LoVo (cell line): ENCODE data around the gene MAP7.
"Not testable (repeated sequence)": the region's sequence is repeated elsewhere in the genome, so short reads cannot be mapped to it uniquely, and the experiment has no call there.

Experiments
- DNase-seq: peaks from one replicate; pipeline ENCODE4 v3.0.0-alpha.2; 2016; ENCODE audit warnings: low spot score

Gene MAP7

GRCh38 chr6:136337121-136337520, 213.1 kb downstream of the MAP7 start:
- no peak for DNase-seq

- DNase-seq, result no peak
Observed at GRCh38 chr6:136335736-136336363, 214.4 kb downstream of the MAP7 start.

- DNase-seq, result no peak
Observed at GRCh38 chr6:136334853-136335252, 215.4 kb downstream of the MAP7 start.

DNA sequence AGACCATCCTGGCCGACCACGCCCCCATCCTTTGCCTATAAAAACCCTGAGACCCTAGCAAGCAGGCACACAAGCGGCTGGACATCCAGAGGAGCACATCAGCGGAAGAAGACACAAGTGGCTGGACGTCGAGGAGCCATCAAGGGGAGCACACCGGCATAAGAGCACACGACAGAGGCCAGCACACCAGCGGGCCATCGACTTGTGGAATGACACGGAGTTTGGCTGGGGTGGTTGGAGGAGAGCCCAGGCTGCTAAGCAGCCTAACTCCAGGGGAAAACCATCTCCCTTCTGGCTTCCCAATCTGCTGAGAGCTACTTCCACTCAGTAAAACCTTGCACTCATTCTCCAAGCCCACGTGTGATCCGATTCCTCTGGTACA, 215.8 kb downstream of the MAP7 start:
- no peak for DNase-seq

GRCh38 chr6:136333824-136334464, 216.3 kb downstream of the MAP7 start:
- no peak for DNase-seq

DNA sequence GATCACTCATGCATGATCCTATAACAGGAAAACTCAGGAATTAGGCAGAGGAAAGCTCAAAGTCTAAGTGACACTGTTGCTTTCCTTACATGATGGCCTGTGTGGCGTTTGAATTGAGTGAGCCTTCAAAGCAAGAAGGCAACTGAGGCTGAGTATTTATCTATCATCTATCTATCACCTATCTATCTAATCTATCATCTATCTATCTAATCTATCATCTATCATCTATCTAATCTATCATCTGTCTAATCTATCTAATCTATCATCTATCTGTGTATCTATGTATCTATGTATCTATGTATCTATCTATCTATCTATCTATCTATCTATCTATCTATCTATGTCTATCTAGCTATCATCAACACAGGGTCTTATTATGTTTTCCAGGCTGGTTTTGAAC, 218.8 kb downstream of the MAP7 start:
- DNase-seq, result no peak

- no peak for DNase-seq
Observed at GRCh38 chr6:136330634-136331033, 219.6 kb downstream of the MAP7 start.

DNA sequence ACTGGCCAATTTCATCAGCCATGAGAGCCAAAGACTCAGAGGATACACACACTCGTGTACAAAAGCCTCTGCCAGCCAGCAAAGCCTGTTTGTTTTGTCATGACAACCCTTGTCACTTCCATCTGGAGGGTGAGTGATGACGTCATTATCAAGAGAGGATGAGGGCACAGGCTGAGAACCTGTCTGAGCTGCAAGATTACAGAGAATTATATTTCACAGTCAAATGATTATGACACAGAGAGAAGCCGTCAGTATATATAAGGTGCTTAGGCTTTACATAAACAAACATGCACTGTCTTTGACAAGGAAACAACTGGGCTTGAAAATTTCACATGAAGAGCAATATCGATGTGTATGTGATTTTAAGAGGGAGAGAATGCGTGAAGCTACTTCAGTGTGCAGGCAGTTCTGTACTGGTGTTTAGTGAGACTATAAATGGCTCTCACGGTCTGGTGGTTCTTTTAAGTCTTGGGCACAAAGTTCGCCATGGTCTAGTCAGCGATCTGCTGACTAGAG, 224.1 kb downstream of the MAP7 start:
- no peak for DNase-seq

DNA sequence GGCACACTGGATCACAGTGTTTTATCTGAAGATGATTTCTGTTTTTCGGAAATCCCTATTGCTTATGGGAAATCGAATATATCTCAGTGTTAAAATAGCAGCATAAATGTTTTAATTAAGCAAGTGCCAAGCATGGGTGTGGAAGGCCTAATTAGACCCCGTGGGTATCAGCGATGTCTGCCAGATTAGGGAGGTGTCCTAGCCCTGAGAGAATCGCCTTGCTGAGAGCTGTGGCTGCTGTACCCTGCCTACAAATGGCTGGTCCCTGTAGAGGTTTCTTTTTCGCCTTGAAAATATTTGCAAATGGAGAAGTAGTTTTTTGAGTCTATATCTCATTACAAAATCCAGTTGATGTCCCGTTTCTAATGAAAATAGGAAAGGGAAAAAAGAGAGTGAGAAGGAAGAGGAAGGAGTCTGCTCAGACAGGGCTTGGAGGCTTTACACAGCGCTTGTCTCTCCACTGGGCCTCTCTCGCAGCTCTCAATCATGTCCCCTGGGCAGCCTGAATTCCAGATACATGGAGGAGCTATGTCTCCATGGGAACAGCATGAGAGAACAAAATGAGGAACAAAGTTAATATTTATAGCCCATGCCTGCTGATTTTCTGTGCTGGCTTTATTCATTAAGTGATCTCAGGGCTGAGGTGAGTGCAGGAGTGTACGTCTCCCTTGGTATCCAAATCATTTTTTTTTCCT, 225.4 kb downstream of the MAP7 start:
- no peak for DNase-seq

GRCh38 chr6:136323431-136324112, 226.7 kb downstream of the MAP7 start:
- no peak for DNase-seq

DNA sequence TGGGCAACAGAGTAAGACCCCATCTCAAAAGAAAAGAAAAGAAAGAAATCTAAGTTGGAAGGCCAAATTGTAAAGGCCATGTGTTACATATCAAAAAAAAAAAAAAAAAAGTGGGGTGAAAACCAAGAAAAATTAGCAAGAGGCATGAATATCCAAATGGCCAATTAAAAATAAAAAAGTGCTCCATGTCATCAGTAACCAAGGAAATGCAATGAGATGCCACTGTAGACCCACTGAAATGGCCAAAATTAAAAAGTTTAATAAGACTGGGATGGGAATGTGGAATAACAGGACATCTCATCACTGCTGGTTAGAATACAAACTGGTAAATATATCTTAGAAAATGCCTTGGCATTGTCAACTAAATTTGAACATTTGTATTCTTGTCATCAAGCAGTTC, 230.5 kb downstream of the MAP7 start:
- DNase-seq, result no peak

DNA sequence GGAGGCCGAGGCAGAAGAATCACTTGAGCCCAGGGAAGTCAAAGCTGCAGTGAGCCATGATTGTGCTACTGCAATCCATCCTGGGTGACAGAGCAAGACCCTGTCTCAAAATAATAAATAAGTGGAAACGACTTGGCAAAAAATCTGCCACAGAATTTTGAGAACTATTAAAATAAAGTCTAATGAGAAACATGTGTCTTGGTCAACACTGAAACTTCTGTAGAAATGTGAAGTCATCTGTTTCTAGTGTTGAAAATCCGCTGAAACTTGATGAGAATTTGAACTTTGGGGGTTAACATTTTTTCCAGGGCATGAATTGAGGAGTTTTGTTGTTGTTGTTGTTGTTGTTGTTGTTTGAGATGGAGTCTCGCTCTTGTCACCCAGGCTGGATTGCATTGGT, 231.5 kb downstream of the MAP7 start:
- no peak for DNase-seq

GRCh38 chr6:136317971-136318370, 232.3 kb downstream of the MAP7 start:
- no peak for DNase-seq

DNA sequence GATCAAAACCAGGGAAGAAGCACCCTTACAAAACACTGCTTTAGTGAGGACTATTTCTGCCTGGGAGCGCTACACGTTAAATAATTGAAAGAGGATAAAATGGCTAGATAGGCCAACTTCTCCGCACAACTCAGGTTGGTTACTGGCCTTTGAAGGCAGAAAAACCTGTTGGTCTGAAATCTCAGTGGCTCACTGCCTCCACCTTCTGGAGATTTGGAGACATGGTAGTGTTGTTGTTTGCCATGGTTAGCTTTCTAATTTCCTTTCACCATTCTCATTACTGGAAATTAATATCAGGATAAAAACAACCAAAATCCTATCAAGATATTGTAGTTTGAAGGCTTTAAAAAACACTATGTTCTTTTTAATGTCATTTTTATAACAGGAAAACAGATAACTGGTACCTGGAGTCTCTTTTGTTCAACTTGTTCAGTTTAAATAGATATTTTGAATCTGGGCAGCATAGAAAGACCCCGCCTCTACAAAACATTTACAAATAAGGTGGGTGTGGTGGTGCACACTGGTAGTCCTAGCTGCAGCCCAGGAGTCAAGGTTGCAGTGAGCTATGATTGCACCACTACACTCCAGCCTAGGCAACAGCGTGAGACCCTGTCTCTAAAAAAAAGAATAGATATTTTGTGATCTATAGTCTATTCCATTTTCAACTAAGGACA, 233.1 kb downstream of the MAP7 start:
- DNase-seq, result peak; percentile 75

- no peak for DNase-seq
Observed at GRCh38 chr6:136315594-136315993, 234.6 kb downstream of the MAP7 start.

- no peak for DNase-seq
Observed at GRCh38 chr6:136312975-136313374, 237.2 kb downstream of the MAP7 start.

DNA sequence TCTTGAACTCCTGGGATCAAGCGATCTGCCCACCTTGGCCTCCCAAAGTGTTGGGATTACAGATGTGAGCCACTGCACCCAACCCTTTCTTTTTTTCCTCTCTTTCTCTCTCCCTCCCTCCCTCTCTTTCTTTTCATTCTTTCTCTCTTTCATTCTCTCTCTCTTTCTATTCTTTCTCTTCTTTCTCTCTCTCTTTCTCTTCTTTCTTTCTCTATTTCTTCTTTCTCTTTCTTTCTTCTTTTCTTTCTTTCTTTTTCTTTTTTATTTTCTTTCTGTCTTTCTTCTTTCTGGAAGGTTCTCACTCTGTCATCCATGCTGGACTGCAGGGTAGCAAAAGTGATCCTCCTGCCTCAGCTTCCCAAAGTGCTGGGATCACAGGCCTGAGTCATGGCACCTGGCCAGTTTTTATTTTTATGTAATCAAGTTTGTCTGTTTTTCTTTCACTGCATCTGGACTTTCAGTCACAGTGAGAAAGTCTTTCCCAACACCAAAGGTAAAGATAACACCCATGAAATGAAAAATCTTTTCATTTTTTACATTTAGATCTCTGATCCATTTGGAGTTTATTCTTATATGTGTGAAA, 240.4 kb downstream of the MAP7 start:
- no peak for DNase-seq

GRCh38 chr6:136309171-136309570, 241.1 kb downstream of the MAP7 start:
- no peak for DNase-seq

GRCh38 chr6:136308469-136308868, 241.8 kb downstream of the MAP7 start:
- DNase-seq, result not testable (repeated sequence)

DNA sequence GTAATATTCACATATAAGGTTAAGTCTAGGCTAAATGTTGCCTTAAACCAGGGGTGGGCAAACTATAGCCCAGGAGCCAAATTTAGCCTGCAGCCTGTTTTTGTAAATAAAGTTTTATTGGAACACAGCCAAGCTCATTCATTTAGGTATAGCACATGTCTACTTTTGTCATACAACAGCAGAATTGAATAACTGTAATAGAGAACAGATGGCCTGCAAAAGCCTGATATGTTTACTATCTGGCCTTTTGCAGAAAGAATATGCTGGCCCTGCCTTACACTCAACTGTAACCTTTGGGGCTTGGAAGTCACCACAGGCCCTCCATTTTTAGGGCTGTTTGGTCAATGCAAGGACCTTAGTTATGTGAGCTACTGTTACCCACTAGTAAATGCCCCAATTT, 242.9 kb downstream of the MAP7 start:
- DNase-seq, result no peak

- DNase-seq, result no peak
Observed at GRCh38 chr6:136306466-136306865, 243.8 kb downstream of the MAP7 start.

DNA sequence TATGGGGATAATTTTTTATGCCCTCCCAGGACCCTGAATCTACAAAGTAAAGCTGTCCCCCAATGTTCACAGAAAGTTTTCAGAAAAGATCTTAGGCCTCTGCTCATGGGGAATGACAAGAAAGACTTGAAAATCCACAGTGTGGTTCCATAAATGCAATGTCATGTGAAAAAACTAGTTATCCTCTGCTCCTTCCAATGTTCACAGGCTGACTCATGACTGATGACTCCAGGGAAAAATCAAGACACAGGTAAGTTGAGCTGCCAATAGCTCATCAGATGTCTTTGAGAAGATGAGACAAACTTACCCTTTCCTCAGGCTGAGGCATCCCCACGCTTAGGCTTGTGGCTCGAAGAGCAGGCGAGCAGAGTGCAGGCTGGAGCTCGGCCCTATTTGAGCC, 245.8 kb downstream of the MAP7 start:
- DNase-seq, result no peak
